BJ (cell line): ENCODE data around the gene CPSF4L. TPM values are rescaled to one million over a fixed set of nuclear protein-coding genes. Genes with fewer than 3 reads are reported as not detected.

Source experiments
- CTCF ChIA-PET: fragments of 350-600 bp; formaldehyde crosslinking; extraction: SDS; loops from one replicate; lab custom pipeline; 2021; ENCODE audit warnings: antibody characterized with exemption, inconsistent platforms; lab: Yijun Ruan, JAX
- POLR2A ChIA-PET: fragments of 300-600 bp; sonication (Branson Sonifier 250); formaldehyde crosslinking; extraction: SDS; loops from one replicate; lab custom pipeline; 2021; ENCODE audit warnings: antibody characterized with exemption; lab: Charles Lee
- DNase-seq: peaks from one replicate; pipeline ENCODE4 v3.0.0-alpha.2; 2011; ENCODE audit warnings: low read depth
- H3K27me3 ChIP-seq: 2 replicates; pipeline ENCODE4 v1.6.0; 2011; ENCODE audit warnings: low read length; ENCODE audit not compliant: control insufficient read depth, insufficient read depth
- H3K36me3 ChIP-seq: 2 replicates; pipeline ENCODE4 v1.5.1; 2011; ENCODE audit warnings: low read length; ENCODE audit not compliant: control insufficient read depth, insufficient read depth
- H3K4me3 ChIP-seq: 2 replicates; pipeline ENCODE4 v1.5.1; 2011; ENCODE audit warnings: low read depth, mild to moderate bottlenecking, control low read depth, low read length
- polyA plus RNA-seq: library from polyadenylated mRNA; depleted of rRNA; stranded (reverse); fragments of >200 nt; gene quantifications from 2 replicates; pipeline ENCODE4 v1.2.3, GENCODE V29; 2011
- TF ChIP-seq, protein P1 (sequence below): IDR thresholded peaks from 2 replicates; pipeline ENCODE4 v1.5.1; 2011; ENCODE audit warnings: low read depth, mild to moderate bottlenecking, control low read depth, inconsistent platforms, low read length, moderate library complexity; ENCODE audit not compliant: insufficient read depth

CPSF4L gene
- polyA plus RNA-seq, 1 experiment = 0.13 TPM

DNA sequence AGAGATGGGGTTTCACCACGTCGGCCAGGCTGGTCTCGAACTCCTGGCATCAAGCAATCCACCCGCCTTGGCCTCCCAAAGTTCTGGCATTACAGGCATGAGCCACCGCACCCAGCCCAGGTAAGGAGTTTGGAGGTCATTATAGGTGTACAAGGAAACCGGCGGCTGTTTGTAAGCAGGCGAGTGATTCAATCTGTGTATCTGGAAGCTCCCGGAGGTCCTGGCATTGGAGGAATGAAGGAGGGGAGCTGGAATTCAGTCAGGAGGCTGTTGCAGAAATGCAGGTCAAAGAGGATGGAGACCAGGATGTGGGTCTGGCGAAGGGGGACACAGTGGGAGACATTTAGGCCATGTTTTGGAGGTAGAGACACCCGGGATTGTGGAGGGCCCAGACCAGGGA lies 31.4 kb upstream of the CPSF4L start:
- ChIA-PET CTCF (interaction anchor here (1.5 to 3.8 kb wide), 2 partner anchors 17 to 37 kb away, joined by 4 to 20 read pairs; no protein-coding TSS in a partner anchor), POLR2A (no interaction called here)
- Histone ChIP-seq H3K36me3 (no peaks in the 10 kb centered on the region; the same call in 1 of the 2 replicates), H3K27me3 (no peaks in the 10 kb centered on the region), H3K4me3 (no peak overlapping the region)
- TF ChIP-seq, protein P1, sequence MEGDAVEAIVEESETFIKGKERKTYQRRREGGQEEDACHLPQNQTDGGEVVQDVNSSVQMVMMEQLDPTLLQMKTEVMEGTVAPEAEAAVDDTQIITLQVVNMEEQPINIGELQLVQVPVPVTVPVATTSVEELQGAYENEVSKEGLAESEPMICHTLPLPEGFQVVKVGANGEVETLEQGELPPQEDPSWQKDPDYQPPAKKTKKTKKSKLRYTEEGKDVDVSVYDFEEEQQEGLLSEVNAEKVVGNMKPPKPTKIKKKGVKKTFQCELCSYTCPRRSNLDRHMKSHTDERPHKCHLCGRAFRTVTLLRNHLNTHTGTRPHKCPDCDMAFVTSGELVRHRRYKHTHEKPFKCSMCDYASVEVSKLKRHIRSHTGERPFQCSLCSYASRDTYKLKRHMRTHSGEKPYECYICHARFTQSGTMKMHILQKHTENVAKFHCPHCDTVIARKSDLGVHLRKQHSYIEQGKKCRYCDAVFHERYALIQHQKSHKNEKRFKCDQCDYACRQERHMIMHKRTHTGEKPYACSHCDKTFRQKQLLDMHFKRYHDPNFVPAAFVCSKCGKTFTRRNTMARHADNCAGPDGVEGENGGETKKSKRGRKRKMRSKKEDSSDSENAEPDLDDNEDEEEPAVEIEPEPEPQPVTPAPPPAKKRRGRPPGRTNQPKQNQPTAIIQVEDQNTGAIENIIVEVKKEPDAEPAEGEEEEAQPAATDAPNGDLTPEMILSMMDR = no peak
- no peak for DNase-seq

DNA sequence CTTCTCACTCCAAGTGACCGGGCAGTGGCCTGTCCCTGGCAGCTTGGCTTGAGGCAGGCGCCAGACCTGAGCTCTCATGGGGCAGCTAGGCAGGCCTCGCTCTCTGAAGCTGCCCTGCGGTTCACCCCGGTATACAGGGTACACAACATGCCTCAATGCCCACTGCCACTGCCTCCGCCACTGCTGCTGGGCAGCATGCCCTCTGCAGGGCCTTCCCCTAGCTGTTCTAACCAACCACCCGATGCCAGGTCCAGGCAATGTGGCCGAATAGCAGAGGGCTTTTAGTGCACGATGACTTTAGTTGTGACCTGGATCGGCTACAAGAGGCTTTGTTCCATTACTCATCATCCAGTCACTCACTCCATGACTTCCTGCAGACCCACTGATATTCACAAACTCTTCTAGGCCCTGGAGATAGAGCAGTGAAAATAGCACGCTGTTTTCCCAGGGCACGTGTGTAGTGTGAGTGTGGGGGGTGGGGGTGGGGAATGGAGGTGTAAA lies 30.4 kb upstream of the CPSF4L start:
- Histone ChIP-seq H3K4me3 (peak overlapping the region; percentile 9; the same call in 1 of the 2 replicates), H3K27me3 (no peaks in the 10 kb centered on the region), H3K36me3 (no peaks in the 10 kb centered on the region; the same call in 1 of the 2 replicates)
- TF ChIP-seq, protein P1 = no peak
- POLR2A ChIA-PET = no interaction called here
- no peak for DNase-seq
- CTCF ChIA-PET = interaction anchor here (3.1 to 3.8 kb wide), 2 partner anchors 36 to 77 kb away, joined by 15 to 20 read pairs; no protein-coding TSS in a partner anchor

DNA sequence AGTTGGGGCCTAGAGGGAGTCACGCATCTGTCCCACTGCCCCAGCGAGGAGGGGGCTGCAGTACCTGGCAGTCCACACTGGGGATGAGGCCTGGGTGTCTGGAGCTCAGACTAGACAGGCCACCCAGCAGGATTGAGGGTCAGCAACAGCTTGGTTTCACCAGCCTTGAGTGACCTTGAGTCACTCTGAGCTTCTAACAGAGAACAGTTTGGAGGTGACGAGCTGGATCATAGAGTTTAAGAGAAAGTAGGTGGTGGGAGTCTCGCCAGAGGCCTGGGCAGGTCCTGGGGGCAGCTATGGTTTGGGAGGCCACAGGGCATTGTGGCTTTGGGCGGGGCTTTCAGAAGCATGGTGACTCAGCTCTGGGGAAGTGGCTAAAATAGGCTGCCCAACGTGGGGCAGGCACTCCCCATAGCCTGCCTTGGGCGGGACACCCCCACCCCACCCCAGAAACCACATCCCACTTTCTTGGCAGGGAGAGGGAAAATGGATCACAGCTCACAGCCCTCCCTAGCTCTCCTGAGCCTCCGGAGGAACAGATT lies 29.7 kb upstream of the CPSF4L start:
- Histone ChIP-seq H3K4me3 (no peak overlapping the region), H3K36me3 (no peaks in the 10 kb centered on the region; the same call in 1 of the 2 replicates), H3K27me3 (no peaks in the 10 kb centered on the region)
- ChIA-PET POLR2A (no interaction called here), CTCF (interaction anchor here (1.0 to 3.8 kb wide), 6 partner anchors 10 to 78 kb away, joined by 3 to 20 read pairs (median 6); no protein-coding TSS in a partner anchor)
- peak; percentile 83 for DNase-seq
- TF ChIP-seq, protein P1 = no peak

DNA sequence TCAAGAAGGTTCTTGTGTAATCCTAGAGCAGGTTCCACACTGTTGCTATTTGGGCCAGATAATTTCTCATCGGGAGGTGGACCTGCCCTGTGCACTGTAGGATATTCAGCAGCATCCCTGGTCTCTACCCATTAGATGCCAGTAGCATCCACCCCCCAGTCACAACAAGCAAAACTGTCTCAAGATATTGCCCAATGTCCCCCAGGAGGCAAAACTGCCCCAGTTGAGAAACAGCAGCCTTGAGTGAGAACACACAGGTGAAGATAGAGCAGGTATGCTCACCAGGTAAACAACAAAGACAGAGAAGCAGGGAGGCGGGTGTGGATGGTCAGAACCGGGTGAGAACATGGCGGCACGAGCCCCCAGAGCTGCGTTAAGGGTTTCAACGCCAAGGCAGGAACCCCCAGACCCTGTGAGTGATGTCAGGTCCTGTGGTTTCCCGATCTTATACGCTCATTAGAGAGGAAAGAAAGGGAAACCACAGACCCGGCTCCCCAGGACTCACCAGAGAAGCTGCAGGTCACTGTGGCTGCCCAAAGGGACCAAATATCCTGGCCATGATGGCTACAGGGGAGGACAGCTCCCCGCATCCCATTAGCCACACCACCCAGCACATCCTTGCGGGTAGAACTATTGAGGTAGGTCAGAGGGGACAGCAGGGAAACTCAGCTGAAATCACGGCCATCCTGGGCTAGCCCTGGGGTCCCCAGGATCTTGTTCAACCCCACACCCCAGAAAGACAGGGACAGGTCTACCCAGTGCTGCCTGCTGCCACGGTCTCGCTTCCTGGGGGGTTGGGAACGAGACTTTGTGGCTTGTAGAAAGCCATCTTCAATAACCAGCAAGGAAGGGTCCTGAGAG lies 28.9 kb upstream of the CPSF4L start:
- TF ChIP-seq, protein P1 = no peak
- ChIA-PET CTCF (interaction anchor here (1.0 to 3.8 kb wide), 6 partner anchors 9 to 79 kb away, joined by 3 to 20 read pairs (median 6); no protein-coding TSS in a partner anchor), POLR2A (no interaction called here)
- peaks cover 5% of the 10 kb centered on the region for H3K36me3 ChIP-seq
- no peak overlapping the region for H3K4me3 ChIP-seq
- no peak for DNase-seq
- no peaks in the 10 kb centered on the region for H3K27me3 ChIP-seq
